HL-60 (cell line): ENCODE data around the gene GFRAL.

Experiments used
- DNase-seq, 2 experiments: peaks; one replicate each; pipeline ENCODE4 v3.0.0-alpha.2; 2010 to 2020; ENCODE audit warnings: low read depth in 1 of 2, low spot score in 1 of 2
- H3K27ac ChIP-seq: fragments of 250-450 bp; sonication (Bioruptor Pico); replicated peaks from 2 replicates; pipeline ENCODE4 v1.5.1; 2020; ENCODE audit warnings: mild to moderate bottlenecking, moderate library complexity
- H3K27me3 ChIP-seq: fragments of 250-450 bp; sonication (Bioruptor Pico); 2 replicates; pipeline ENCODE4 v1.5.1; 2021; ENCODE audit warnings: mild to moderate bottlenecking, moderate library complexity; ENCODE audit not compliant: insufficient read depth, poor library complexity, severe bottlenecking
- H3K4me3 ChIP-seq: replicated peaks from 2 replicates; pipeline ENCODE4 v1.5.1; 2011; ENCODE audit warnings: mild to moderate bottlenecking, control low read depth, low read length; ENCODE audit not compliant: insufficient read depth
- GABPA ChIP-seq: IDR thresholded peaks from 2 replicates; pipeline ENCODE4 v1.6.1; 2012; ENCODE audit warnings: low read depth
- POLR2AphosphoS5 ChIP-seq: IDR thresholded peaks from 2 replicates; pipeline ENCODE4 v1.6.1; 2012; ENCODE audit warnings: low read depth
- SPI1 ChIP-seq: IDR thresholded peaks from 2 replicates; pipeline ENCODE4 v1.6.1; 2012; ENCODE audit warnings: low read depth, mild to moderate bottlenecking, borderline replicate concordance
- TF ChIP-seq, protein P1 (sequence below): IDR thresholded peaks from 2 replicates; pipeline ENCODE4 v1.6.1; 2012; ENCODE audit warnings: low read depth; ENCODE audit not compliant: insufficient replicate concordance
- TF ChIP-seq, protein P2 (sequence below): IDR thresholded peaks from one replicate; pipeline ENCODE4 v1.5.1; 2011; ENCODE audit warnings: low read length, control low read depth, inconsistent platforms; ENCODE audit not compliant: insufficient read depth

The GFRAL gene

GRCh38 chr6:55282115-55282514 is 45.2 kb upstream of the GFRAL start:
- Histone ChIP-seq H3K4me3 (no peak overlapping the region), H3K27ac (no peak overlapping the region), H3K27me3 (no peaks in the 10 kb centered on the region)
- TF ChIP-seq SPI1 (no peak), POLR2AphosphoS5 (no peak), GABPA (no peak)
- TF ChIP-seq, protein P1, sequence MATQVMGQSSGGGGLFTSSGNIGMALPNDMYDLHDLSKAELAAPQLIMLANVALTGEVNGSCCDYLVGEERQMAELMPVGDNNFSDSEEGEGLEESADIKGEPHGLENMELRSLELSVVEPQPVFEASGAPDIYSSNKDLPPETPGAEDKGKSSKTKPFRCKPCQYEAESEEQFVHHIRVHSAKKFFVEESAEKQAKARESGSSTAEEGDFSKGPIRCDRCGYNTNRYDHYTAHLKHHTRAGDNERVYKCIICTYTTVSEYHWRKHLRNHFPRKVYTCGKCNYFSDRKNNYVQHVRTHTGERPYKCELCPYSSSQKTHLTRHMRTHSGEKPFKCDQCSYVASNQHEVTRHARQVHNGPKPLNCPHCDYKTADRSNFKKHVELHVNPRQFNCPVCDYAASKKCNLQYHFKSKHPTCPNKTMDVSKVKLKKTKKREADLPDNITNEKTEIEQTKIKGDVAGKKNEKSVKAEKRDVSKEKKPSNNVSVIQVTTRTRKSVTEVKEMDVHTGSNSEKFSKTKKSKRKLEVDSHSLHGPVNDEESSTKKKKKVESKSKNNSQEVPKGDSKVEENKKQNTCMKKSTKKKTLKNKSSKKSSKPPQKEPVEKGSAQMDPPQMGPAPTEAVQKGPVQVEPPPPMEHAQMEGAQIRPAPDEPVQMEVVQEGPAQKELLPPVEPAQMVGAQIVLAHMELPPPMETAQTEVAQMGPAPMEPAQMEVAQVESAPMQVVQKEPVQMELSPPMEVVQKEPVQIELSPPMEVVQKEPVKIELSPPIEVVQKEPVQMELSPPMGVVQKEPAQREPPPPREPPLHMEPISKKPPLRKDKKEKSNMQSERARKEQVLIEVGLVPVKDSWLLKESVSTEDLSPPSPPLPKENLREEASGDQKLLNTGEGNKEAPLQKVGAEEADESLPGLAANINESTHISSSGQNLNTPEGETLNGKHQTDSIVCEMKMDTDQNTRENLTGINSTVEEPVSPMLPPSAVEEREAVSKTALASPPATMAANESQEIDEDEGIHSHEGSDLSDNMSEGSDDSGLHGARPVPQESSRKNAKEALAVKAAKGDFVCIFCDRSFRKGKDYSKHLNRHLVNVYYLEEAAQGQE: no peak
- TF ChIP-seq, protein P2, sequence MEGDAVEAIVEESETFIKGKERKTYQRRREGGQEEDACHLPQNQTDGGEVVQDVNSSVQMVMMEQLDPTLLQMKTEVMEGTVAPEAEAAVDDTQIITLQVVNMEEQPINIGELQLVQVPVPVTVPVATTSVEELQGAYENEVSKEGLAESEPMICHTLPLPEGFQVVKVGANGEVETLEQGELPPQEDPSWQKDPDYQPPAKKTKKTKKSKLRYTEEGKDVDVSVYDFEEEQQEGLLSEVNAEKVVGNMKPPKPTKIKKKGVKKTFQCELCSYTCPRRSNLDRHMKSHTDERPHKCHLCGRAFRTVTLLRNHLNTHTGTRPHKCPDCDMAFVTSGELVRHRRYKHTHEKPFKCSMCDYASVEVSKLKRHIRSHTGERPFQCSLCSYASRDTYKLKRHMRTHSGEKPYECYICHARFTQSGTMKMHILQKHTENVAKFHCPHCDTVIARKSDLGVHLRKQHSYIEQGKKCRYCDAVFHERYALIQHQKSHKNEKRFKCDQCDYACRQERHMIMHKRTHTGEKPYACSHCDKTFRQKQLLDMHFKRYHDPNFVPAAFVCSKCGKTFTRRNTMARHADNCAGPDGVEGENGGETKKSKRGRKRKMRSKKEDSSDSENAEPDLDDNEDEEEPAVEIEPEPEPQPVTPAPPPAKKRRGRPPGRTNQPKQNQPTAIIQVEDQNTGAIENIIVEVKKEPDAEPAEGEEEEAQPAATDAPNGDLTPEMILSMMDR: no peak
- no peak for DNase-seq

- Histone ChIP-seq H3K27ac (no peak overlapping the region), H3K27me3 (no peaks in the 10 kb centered on the region), H3K4me3 (no peak overlapping the region)
- DNase-seq: peak in 1 of 2 experiments; percentile 14
- no peak for TF ChIP-seq POLR2AphosphoS5
- TF ChIP-seq SPI1: 0 out of 2 replicates have a peak, but pooled peaks have one; percentile 4
- no peak for TF ChIP-seq GABPA
- TF ChIP-seq, protein P2: no peak
- TF ChIP-seq, protein P1: no peak
Measured at GRCh38 chr6:55286824-55287223, 40.4 kb upstream of the GFRAL start.

- no peak overlapping the region for H3K4me3 ChIP-seq
Measured at GRCh38 chr6:55290736-55291135, 36.5 kb upstream of the GFRAL start.

More at GRCh38 chr6:55290736-55291135, 36.5 kb upstream of the GFRAL start:
- DNase-seq: no peak
- H3K27me3 ChIP-seq: no peaks in the 10 kb centered on the region
- no peak overlapping the region for H3K27ac ChIP-seq
- TF ChIP-seq GABPA (no peak), POLR2AphosphoS5 (no peak), SPI1 (no peak)
- TF ChIP-seq, protein P2: no peak
- TF ChIP-seq, protein P1: no peak
